Neutrophil (primary cell): ENCODE results near the gene NSUN2.

Experiments used
- H3K27ac ChIP-seq: fragments of 200-600 bp; sonication (generic); 2 replicates; pipeline ENCODE4 v1.5.1; 2016; ENCODE audit warnings: mild to moderate bottlenecking, moderate library complexity
- H3K27me3 ChIP-seq: fragments of 200-600 bp; sonication (generic); 2 replicates; pipeline ENCODE4 v1.6.0; 2016; ENCODE audit warnings: mild to moderate bottlenecking
- H3K36me3 ChIP-seq: fragments of 200-600 bp; sonication (generic); 2 replicates; pipeline ENCODE4 v1.5.1; 2017
- H3K4me1 ChIP-seq, 2 experiments: fragments of 200-600 bp in 1 of 2; sonication (generic) in 1 of 2; 1 replicate in 1 of 2; 2 replicates in 1 of 2; pipeline versions ENCODE4 v1.5.1 to v1.6.1; 2013 to 2016; ENCODE audit warnings: low read depth in 1 of 2, low read length in 1 of 2, mild to moderate bottlenecking in 1 of 2, moderate library complexity in 1 of 2; ENCODE audit not compliant: control insufficient read depth in 1 of 2, insufficient read depth in 1 of 2
- H3K4me3 ChIP-seq, 2 experiments: fragments of 200-600 bp in 1 of 2; sonication (generic) in 1 of 2; 1 replicate in 1 of 2; 2 replicates in 1 of 2; pipeline ENCODE4 v1.5.1; 2013 to 2016; ENCODE audit warnings: low read depth in 1 of 2, low read length in 1 of 2, mild to moderate bottlenecking in 1 of 2, moderate library complexity in 1 of 2
- H3K9me3 ChIP-seq: fragments of 200-600 bp; sonication (generic); 2 replicates; pipeline ENCODE4 v1.5.1; 2016
- CTCF ChIP-seq: fragments of 200-600 bp; sonication (generic); IDR thresholded peaks from 2 replicates; pipeline ENCODE4 v1.5.1; 2016; ENCODE audit warnings: antibody characterized with exemption

Gene NSUN2

DNA sequence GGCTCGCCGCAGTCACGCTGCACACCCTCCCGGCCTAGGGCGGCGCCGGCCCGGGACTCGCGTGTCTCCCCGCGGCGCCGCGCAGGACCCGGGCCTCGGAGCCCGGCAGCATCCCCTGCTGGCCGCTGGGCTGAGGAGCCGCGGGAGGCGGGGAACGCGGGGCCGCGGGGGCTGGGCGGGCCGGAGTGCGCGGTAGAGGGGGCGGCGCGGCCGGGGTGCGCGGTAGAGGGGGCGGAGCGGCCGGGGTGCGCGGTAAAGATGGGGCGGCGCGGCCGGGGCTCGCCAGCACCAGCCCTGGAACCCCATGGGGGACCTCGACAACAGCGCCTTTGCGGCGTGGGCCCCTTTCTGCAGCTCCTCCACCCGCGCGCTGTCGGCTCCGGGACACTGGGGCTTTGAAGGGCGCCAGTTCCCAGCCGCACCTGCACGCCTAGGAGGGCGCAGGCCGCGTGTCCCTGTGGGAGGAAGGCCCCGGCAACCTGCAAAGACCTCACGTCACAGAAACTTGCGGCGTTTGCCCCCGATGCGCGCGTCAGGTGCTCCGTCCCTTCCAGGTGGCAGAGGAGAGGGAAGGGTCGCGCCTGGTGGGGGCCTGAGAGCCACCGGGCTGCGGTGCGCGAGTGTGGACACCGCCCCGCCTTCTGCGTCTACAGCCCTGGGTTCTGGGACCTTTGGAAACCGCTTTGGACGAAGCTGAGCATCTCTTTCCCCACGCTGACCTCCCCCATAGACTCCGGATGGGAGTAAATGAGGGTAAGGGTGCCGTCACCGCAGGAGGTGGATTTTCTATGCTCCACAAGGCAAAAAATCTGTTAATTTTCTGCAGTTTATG lies 49.6 kb downstream of the NSUN2 start:
- Histone ChIP-seq H3K36me3 (no peaks in the 10 kb centered on the region), H3K4me3 (no peak overlapping the region), H3K27me3 (peaks cover 100% of the 10 kb centered on the region), H3K27ac (no peak overlapping the region), H3K4me1 (no peaks in the 10 kb centered on the region), H3K9me3 (no peaks in the 10 kb centered on the region)
- TF ChIP-seq CTCF: no peak

DNA sequence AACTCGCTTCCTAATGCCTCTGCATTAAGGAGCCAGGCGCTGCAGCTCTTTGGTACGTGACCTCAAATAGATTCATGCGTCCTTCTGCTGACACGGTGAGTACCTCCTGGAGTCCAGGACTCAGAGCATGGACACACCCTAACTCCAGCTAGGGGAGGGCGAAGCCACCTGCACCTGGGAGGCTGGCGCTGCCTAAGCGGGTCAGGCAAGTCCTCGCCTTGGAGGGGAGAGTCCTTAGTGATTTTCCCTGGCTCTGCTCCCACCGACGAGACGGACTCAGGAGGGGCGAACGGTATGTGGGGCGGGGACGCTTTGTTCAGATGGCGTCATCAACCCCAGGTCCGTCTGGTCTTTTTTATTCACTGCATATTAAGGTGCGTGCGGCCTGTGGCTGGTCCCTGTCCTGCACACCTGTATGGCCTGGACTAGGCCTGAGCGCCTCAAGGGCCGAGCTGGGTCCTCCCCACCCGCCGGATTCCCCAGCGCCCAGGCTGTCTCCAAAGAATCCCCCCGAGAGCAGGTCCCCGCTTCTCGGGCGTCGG lies 50.3 kb downstream of the NSUN2 start:
- TF ChIP-seq CTCF: no peak
- Histone ChIP-seq H3K36me3 (no peaks in the 10 kb centered on the region), H3K4me1 (no peaks in the 10 kb centered on the region), H3K27ac (no peak overlapping the region), H3K27me3 (peaks cover 93% of the 10 kb centered on the region), H3K4me3 (no peak overlapping the region), H3K9me3 (no peaks in the 10 kb centered on the region)

GRCh38 chr5:6581559-6582426 lies 51.1 kb downstream of the NSUN2 start:
- TF ChIP-seq CTCF: no peak
- H3K9me3 ChIP-seq: no peaks in the 10 kb centered on the region
- no peak overlapping the region for H3K27ac ChIP-seq

DNA sequence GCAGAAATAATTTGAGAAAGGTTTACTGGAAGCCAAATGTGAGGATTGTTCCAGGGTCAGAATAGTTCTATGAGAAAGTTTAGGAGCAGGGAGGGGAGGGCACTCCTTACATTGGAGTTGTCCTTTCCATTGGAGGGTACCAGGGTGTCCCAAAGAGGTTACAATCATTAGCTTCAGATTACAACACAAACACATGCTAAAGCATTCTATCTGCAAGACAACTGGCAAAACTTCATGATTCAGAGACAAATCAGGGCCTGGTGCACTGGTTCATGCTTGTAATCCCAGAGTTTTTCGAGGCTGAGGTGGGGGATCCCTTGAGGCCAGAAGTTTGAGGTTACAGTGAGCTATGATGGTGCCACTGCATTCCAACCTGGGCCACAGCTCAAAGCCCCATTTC lies 51.8 kb downstream of the NSUN2 start:
- no peak for TF ChIP-seq CTCF
- peaks cover 78% of the 10 kb centered on the region for H3K27me3 ChIP-seq

More at GRCh38 chr5:6581559-6582426, 51.1 kb downstream of the NSUN2 start:
- no peaks in the 10 kb centered on the region for H3K36me3 ChIP-seq
- peaks cover 85% of the 10 kb centered on the region for H3K27me3 ChIP-seq
- no peaks in the 10 kb centered on the region for H3K4me1 ChIP-seq
- H3K4me3 ChIP-seq: no peak overlapping the region

DNA sequence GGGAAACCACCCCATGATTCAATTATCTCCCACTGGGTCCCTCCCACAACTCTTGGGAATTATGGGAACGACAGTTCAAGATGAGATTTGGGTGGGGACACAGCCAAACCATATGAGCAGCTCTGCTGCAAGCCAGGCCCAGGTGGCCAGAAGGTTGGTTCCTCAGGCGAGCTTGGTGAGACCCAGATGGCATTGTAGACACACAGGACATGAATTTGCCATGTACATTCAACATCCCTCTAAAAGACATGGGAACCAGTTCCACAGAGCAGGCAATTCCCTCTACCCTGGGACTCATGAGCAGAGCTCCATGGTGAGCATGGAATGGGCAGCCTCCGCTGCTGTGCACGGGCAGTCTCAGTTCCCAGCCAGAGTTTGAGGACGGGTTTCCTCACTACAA lies 53.3 kb downstream of the NSUN2 start:
- TF ChIP-seq CTCF: no peak
- H3K27ac ChIP-seq: no peak overlapping the region
- H3K4me1 ChIP-seq: no peaks in the 10 kb centered on the region
- no peak overlapping the region for H3K4me3 ChIP-seq
- H3K9me3 ChIP-seq: no peaks in the 10 kb centered on the region
- no peaks in the 10 kb centered on the region for H3K36me3 ChIP-seq
- H3K27me3 ChIP-seq: peaks cover 66% of the 10 kb centered on the region

More for the DNA sequence above, 51.8 kb downstream of the NSUN2 start:
- no peaks in the 10 kb centered on the region for H3K9me3 ChIP-seq
- no peak overlapping the region for H3K4me3 ChIP-seq
- H3K36me3 ChIP-seq: no peaks in the 10 kb centered on the region
- H3K27ac ChIP-seq: no peak overlapping the region
- H3K4me1 ChIP-seq: no peaks in the 10 kb centered on the region
